Fibroblast of pulmonary artery (primary cell): ENCODE data around the gene ZNF581.

Experiments used
- DNase-seq: peaks from one replicate; pipeline ENCODE4 v3.0.0-alpha.2; 2010; ENCODE audit warnings: low read depth
- H3K4me3 ChIP-seq: replicated peaks from 2 replicates; pipeline ENCODE4 v1.5.1; 2011; ENCODE audit warnings: low read depth, mild to moderate bottlenecking, control low read depth, low read length, moderate library complexity
- CTCF ChIP-seq: IDR thresholded peaks from 2 replicates; pipeline ENCODE4 v1.5.1; 2011; ENCODE audit warnings: mild to moderate bottlenecking, control low read depth, low read length, inconsistent platforms; ENCODE audit errors: missing control alignments

Gene ZNF581

GRCh38 chr19:55611300-55611982, 32.0 kb upstream of the ZNF581 start:
- TF ChIP-seq CTCF = no peak
- no peak for DNase-seq
- H3K4me3 ChIP-seq = no peak overlapping the region

GRCh38 chr19:55611983-55612645, 31.3 kb upstream of the ZNF581 start:
- no peak for DNase-seq
- no peak overlapping the region for H3K4me3 ChIP-seq
- no peak for TF ChIP-seq CTCF

GRCh38 chr19:55613396-55613795, 30.1 kb upstream of the ZNF581 start:
- H3K4me3 ChIP-seq = no peak overlapping the region
- DNase-seq = no peak
- no peak for TF ChIP-seq CTCF

- no peak for TF ChIP-seq CTCF
- no peak for DNase-seq
Measured at GRCh38 chr19:55613930-55614710, 29.3 kb upstream of the ZNF581 start.

GRCh38 chr19:55614711-55615542, 28.5 kb upstream of the ZNF581 start:
- TF ChIP-seq CTCF = no peak
- DNase-seq = no peak
- no peak overlapping the region for H3K4me3 ChIP-seq

More at GRCh38 chr19:55613930-55614710, 29.3 kb upstream of the ZNF581 start:
- H3K4me3 ChIP-seq = no peak overlapping the region

- no peak for TF ChIP-seq CTCF
- DNase-seq = no peak
- H3K4me3 ChIP-seq = no peak overlapping the region
Measured at GRCh38 chr19:55615543-55616394, 27.7 kb upstream of the ZNF581 start.
